Adrenal gland (tissue), 5 donors: ENCODE data around the gene MDM2.

ENCODE experiments used
- CTCF ChIP-seq, 6 experiments: fragments of 450-650 bp in 4 of 6; fragments of 200-600 bp in 2 of 6; sonication (generic) in 1 of 6; IDR thresholded peaks; 1 replicate in 5 of 6; 2 replicates in 1 of 6; pipeline versions ENCODE4 v1.5.1 to v1.8.0; 2016 to 2021; ENCODE audit warnings: antibody characterized with exemption in 6 of 6, mild to moderate bottlenecking in 2 of 6, moderate library complexity in 1 of 6
- POLR2A ChIP-seq, 2 donors: fragments of 450-650 bp; IDR thresholded peaks; one replicate each; pipeline ENCODE4 v1.6.1; 2017; ENCODE audit warnings: antibody characterized with exemption in 2 of 2, mild to moderate bottlenecking in 2 of 2, moderate library complexity in 1 of 2
- donor health status: DM: no; HTN: no; CAD: no.

- TF ChIP-seq CTCF (IDR thresholded peaks at IDR 0.05) (no peak), POLR2A (IDR thresholded peaks at IDR 0.05) (no peak)
These were observed 16.2 kb downstream of the MDM2 start for GRCh38 chr12:68824131-68824530.
